Stimulated activated CD8-positive, alpha-beta memory T cell treated with anti-CD3 and anti-CD28 coated beads, Interleukin-15, amount 100 ng/mL, for 1 hour (primary cell): Measurements from ENCODE around the gene FGF2.
"Not testable (repeated sequence)": the region's sequence is repeated elsewhere in the genome, so short reads cannot be mapped to it uniquely, and the experiment has no call there.

Experiments
- DNase-seq: peaks from one replicate; pipeline ENCODE4 v3.0.0-alpha.2; 2020; ENCODE audit warnings: low read depth

FGF2 gene

DNA sequence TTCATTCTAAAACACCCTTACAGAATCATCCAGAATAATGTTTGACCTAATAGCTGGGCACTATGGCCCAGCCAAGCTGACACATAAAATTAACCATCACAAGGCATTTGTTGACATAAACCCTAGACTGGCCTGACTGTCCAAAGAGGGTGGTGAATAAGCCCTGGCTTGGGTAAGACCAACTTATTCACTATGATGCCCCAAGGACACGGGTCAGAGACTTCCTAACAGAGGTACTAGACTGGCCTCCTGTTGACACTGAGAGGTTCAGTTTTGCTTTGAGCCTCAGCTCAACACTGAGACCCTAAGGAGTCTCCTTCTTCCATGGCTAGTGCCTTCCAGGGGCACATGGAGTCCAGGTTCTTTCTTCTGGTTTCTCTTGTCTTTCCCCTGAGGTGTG, 21.3 kb downstream of the FGF2 start:
- no peak for DNase-seq

DNA sequence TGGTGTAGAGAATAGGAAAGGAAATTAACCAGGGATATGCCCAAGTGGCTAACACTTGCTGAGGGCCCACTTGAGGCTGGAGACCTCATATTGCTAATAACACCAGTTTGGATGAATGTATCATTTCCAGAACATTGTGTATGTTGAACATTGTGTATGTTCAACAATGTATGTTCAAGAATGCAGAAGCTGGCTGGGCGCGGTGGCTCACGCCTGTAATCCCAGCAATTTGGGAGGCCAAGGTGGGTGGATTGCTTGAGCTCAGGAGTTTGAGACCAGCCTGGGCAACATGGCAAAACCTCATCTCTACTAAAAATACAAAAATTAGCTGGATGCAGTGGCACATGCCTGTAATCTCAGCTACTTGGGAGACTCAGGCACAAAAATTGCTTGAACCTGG, 23.2 kb downstream of the FGF2 start:
- DNase-seq: not testable (repeated sequence)

DNA sequence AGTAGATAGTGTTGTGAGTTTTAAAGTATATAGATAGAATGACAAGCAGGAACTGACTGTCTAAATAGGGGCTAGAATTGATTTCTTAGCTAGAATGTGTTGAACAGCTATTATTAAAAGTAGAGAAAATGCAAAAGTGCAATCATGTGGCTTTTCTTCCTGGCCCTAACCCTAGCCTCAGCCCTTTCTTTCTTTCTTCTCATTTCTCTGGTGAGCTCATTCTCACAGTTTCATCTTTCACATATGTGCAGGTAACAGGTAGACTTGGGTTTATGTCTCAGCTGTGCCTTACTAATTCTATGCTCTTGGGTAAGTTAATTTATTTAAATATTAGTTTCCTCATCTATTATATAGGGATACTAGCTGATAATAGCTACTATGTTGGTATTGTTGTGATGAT, 24.9 kb downstream of the FGF2 start:
- no peak for DNase-seq

DNA sequence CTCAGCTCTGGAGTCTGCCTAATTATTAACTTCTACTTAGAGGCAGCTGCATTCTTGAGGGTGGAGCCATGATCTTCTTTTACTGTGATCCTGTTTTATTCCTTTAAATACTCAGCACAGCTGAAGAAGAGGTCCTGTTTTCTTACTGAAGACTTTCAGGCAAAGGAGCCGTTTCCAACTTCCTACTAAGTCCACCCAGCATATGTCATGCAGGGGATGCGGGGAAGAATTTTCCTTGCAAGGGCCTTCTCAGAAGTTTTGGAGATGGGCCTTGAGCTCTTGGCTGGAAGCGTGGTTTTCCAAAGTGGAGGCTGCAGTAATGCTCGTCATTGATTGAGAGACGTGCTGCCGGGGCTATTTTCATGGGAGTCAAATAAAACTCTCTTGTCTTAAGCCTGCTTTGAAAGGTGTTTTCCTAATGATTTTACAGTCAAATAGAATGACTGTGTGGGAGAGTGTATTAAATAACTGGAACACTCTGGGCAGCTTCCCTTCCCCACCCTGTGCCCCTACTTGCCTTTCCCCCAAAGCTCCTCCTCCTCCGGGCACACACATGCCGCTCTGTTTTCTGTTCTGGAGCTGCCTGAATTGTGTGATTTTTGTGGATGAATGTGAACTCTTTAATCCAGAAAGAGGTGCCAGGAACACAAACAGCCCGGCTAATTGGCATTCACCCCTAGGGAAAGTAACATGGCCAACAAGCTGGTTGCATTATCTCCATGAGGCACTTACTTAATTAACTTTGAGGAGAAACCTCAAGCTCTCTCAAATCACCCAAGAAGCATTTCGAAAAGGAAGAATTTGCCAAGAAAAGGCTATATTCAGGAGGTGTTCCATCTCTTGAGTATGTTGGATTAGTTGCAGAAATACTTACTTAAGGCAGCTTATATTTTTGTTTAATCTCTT, 28.1 kb downstream of the FGF2 start:
- DNase-seq: no peak

DNA sequence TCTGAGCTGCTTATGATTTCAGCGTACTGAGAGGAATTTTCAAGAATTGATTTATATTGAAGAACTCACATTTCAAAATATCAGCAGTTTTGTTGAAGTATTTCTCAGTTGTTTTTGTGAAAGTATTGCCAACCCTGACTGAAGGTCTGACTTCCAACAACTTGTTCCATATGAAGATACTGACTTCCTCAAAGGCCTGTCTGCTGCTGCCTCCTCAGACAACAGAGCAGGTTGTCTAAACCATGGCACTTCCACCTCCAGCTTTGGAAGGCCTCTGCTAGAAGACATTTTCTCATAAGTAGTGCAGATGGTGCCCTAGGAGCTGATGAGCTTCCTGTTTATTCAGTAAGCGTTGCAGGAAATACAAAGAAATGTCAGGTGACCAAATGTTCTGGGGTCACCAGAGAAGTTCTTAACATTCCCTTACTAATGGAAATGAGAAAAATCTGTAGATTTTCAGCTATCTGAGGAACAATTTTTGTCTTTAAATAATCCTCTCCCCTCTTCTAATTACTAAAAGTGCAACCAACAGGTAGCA, 28.8 kb downstream of the FGF2 start:
- DNase-seq: no peak

DNA sequence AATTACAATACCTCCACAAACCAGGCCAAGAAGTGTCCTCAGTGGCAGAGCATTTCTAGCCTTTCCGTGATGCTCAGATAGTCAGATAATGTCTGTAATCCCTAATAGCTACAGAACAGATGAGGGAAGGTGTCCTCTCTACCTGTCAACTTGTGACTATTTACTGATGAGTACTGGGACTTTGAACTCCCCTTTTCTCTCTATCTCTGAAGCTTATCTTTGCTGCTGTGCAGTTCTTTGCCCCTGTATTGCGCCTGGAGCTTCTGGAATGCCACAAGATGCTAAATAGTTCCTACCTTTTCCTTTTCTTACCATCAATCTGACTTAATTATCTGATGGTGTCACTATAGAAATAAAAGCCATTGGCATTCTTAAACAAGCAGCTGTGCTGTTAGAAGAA, 30.5 kb downstream of the FGF2 start:
- no peak for DNase-seq

DNA sequence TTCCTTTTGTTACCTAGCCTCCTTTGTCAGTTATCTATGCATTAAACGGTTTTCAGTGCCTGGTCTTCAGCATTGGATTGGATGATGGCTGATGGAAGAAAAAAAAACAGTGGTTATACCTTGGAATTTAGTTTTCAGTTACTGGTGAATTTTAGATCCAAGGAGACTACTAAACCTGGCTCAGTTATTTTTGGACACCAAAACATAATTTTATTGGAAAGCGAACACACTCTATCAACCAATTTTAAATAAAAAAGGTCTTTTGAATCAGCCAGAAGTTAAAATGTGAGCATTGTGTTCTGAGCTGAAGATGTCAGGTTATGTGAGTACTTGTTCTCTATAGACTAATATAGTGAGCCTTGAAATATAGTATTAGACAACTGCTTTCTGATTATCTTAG, 32.1 kb downstream of the FGF2 start:
- no peak for DNase-seq

DNA sequence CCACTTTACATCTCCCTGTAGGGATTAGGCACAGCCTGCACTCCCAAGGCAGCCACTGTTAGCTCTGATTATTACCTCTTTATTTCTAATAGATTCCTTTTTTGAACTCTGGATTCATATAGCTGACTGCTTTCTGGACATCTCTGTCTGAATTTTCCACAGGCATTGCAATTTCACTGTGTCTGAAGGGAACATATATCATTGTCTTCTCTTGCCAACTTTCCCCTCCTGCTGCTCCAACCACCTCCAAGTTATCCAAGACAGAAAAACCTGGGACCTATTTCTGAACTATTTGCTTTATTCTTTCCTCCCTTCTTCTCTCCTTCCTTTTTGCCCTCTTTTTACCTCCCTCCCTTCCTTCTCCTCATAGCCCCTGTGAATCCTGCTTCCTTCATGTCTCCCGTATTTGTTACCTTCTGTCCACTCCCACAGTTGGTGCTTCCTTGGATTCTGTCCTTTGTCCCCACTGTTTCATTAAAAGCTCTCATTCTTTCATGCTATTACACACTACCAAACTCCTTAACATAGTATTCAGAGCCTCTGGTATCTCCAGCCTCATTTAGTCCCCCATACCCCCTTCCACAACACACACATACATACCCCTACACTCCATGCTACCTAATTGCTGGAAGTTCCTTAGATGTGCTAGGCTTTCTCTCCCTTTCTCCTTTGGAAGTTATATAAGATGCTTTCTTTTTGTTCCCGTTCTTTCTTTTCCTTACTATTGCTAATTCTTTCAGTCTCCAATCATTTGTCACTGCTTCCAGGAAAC, 34.7 kb downstream of the FGF2 start:
- no peak for DNase-seq

DNA sequence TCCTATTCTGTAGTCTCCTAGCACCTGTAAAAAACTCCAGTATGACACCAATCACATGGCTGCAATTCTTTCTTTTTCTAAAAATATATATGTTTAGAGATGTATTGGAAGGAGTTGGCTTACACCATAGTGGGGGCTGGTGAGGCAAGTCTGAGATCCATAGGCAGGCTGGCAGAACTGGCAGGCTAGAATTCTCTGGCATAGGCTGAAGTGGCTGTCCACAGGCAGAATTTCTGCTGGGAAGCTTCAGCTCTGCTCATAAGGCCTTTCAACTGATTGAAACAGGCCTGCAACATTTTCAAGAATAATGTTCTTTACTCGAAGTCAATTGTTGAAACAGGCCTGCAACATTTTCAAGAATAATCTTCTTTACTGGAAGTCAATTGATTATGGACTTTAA, 37.0 kb downstream of the FGF2 start:
- no peak for DNase-seq

DNA sequence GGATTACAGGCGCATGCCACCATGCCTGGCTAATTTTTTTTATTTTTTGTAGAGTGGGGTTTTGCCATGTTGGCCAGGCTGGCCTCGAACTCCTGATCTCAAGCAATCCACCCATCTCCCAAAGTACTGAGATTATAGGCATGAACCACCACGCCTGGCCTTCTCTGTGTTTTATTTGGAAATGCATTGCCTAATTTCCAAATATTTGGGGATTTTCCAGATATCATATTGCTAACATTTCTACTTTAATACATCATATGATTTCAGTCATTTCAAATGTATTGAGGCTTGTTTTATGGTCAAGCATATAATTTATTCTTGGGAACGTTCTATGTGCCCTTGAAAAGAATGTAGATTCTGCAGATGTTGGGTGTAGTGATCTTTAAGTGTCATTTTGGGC, 38.8 kb downstream of the FGF2 start:
- DNase-seq: no peak

DNA sequence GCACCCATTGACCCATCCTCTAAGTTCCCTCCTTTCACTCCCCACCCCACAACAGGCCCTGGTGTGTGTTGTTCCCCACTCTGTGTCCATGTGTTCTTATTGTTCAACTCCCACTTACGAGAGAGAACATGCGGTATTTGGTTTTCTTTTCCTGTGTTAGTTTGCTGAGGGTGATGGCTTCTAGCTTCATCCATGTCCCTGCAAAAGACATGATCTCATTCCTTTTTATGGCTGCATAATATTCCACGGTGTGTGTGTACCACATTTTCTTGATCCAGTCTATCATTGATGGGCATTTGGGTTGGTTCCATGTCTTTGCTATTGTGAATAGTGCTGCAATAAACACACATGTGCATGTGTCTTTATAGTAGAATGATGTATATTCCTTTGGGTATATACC, 41.6 kb downstream of the FGF2 start:
- not testable (repeated sequence) for DNase-seq

DNA sequence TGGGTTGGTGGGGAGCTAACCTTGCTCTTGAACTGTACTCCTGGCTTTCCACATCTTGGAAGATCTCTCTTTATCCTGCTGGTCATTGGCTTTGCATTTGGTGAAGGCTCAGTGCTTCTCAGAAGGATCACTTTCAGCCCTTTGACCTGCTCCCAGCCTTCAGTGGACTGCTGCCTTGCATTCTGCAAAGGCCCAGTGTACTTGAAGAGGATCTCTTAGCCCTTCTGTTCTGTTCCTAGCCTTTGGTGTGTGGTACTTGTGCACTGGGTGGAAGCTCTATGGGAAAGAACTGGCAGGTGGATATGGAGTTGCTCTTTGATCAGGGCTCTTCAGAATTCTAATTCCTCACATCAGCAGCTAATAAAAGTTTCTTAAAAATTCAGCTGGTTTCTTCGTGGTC, 46.5 kb downstream of the FGF2 start:
- no peak for DNase-seq

DNA sequence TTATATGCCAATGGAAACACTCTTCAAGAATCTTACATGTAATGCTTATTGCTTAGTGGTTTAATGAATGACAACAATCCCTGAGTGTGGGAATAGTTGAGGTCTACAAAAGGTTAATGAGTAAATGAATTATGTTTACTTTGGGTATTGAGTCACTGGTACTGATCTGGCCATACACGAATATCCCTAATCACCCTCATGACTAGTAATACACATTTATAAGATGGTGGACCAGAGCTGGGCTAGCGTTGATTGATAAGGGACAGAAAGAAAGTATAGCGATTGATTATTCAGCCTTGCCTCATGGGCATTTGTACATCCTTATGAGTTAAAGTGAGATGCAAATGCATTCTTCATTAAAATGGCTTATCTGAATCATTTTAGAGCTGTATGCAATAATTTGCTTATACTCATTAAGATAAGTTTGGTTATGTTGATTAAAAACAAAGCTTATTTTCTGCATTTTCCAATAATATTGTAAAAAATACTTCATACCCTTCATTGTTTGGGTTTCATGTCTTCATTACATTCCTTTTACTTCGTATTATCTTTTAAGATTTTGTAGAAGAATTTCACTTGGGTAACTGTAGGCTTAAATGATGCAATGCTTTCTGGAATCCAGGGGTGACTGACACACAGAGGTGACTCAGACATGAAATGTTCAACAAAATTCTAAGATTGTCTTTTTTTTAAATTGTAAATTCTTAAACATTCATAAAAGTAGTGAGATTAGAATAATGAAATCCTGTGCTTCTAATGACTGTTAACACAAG, 47.4 kb downstream of the FGF2 start:
- no peak for DNase-seq

DNA sequence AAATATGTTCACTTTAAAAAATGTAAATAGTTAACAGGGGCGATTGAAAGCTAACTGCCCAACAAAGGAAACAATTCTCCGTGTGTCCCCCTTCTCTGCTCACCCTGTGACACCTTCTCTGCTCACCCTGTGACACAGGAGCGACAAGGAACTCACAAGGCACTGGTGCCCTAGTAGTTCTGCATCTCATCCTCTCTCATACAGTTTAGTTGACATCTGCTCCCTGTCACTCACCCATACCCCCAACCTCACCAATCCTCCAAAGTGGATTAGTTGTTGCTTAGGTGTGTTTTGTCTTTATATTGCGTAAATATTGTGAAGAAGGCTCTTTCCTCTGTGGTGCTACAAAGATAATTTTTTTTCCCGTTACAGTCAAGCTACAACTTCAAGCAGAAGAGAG, 49.3 kb downstream of the FGF2 start:
- DNase-seq: no peak

DNA sequence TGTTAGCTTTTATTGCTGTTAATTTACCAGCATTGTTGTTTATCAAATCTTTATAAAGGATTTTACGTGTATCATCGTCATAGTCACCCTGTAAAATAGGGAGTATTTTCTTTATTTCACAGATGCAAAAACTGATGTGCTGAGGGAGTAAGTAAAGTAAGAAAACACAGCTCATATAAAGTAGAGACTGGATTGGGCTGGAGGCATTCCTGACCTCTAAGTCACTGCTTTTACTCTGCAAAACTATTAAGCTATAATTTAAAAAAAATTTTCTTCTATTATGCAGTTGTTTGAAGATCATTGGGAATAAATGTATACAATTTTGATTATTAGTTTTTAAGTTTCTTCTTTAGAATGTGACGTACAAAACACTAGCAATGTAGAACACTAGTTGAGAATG, 49.8 kb downstream of the FGF2 start:
- DNase-seq: no peak

DNA sequence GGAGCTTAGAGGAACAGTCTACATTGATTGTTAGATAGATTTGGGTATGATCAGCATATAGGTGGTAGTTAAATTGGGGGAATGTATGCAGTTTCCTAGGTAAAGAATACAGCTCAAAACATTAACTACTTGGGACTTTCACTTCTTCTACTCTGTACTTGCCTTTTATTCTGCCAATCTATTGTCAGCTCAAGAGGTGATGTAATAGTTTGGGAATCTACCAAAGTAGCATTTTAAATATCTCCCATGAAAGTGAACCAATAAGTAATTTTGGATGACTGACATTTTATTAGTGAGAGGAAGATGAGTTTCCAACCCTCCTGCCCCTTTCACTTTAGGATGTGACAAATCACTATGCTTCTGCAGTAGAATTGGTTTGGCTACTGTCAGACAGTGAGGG, 52.4 kb downstream of the FGF2 start:
- DNase-seq: no peak

DNA sequence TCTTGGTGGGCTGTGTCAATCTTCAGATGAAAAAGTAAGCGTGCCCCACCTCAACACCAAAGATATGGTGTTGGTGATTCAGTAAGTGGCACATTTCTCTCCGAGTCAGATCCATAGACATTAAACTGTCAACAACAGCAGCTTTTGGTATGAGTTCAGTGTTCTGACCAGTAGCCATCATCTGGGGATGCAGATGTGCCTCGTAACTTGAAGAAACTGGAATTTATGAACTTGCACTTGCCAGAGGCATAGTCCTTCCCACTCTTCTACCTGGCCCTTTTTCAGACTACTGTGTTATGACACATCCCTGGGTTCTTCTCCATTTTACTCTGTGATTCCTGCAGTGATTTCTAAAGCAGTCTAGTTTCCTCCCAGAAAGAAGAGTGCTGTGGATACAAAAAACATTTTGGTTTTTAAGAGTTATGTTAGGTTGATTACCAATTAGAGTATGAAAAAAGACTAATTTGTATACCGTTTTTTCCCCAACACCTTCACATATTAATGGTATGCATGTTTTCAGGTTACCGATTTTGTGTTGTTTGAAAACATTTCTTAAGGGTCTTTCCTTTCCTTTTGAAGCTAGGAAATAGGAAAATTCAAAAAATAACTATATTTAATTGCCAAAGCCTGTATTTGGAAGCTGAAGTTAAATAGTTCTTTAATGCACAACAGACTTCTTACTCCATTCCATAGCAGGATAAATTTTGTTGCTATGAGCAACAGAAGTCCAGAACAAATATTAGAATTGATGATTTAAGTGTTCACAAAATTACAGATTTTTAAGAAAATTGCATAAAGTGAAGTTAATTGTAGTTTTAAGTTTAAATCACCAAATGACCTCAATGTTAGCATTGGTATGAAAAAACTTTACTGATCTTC, 56.5 kb downstream of the FGF2 start:
- DNase-seq: no peak

DNA sequence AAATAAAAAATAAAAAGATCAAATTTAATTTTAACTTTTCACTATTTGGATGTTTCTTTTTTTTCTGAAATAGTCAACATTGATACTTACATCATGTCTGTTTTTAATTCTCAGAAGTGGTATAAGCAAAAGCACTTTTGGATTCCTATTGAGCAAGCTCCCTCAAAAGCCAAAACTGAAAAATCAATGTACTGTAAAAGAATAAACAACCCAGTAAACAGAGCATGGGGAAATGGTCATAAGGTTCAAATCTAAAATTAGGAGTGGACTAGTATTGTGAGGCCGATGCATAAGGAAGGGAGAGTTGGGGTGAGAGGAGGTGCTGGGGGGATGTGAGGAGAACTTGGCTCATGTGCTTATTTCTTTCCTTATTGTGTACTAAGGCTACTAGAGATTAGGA, 57.9 kb downstream of the FGF2 start:
- no peak for DNase-seq

DNA sequence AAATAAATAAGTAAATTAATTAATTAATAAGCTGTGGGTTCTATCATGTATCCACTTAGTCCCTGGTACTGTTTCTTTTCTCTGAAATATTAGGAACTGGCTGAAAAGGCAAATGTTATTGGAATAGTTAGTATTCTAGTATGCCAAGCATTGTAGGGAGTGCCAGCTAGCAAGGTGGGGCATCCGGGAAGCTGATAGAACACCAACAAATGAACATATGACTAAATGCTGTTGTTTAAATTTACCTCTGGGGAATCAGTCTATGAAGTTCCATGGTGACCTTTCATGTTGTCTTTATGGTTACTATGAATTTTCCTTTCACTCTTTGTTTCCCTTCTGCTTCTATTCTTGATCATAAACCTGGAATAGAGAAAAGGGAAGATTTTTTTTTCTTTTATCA, 63.1 kb downstream of the FGF2 start:
- DNase-seq: no peak

DNA sequence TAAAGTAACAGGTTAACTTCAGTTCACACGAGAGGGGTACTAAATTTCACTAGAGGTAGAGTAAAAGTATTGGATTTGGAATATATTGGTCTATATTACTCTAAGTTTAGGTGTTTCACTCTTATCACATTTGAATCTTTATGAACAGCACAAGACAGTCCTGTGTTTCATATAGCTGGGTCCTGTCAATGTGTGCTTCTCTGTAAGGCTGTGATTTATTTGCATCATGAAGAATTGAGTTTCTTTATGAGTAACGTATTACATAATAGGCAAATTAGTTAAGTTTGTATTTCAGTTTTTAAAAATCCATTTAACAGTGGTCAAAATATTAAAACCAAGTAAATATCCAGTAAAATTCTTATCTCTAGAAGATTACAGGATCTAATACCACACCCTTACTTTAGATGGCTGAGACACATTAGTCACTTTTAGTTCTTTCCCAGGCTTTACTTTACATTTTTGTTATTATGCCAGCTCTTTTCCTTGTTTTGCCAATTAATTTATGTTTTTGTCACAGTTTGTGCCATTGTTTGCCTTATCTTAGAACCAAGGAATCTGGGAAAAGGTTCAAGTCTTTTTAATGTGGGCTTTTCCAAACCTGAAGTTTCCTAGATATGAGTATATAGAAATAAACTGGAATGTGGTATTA, 63.6 kb downstream of the FGF2 start:
- no peak for DNase-seq

DNA sequence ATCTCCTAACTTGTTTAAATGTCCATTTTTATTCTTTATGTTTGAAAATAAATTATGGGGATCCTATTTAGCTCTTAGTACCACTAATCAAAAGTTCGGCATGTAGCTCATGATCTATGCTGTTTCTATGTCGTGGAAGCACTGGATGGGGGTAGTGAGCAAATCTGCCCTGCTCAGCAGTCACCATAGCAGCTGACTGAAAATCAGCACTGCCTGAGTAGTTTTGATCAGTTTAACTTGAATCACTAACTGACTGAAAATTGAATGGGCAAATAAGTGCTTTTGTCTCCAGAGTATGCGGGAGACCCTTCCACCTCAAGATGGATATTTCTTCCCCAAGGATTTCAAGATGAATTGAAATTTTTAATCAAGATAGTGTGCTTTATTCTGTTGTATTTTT, 68.2 kb downstream of the FGF2 start:
- DNase-seq: no peak
